GM06990 (cell line): ENCODE measurements around the gene MTA2.

ENCODE experiments used
- DNase-seq: peaks from one replicate; pipeline ENCODE4 v3.0.0-alpha.2; 2011; ENCODE audit not compliant: insufficient read length; ENCODE audit errors: extremely low read depth
- H3K27me3 ChIP-seq: replicated peaks from 2 replicates; pipeline ENCODE4 v1.6.0; 2011; ENCODE audit warnings: low read length; ENCODE audit not compliant: control insufficient read depth, insufficient read depth
- H3K36me3 ChIP-seq: 2 replicates; pipeline ENCODE4 v1.5.1; 2011; ENCODE audit warnings: low read length; ENCODE audit not compliant: control insufficient read depth, insufficient read depth
- H3K4me3 ChIP-seq: replicated peaks from 2 replicates; pipeline ENCODE4 v1.5.1; 2011; ENCODE audit warnings: low read depth, mild to moderate bottlenecking, control low read depth, low read length
- TF ChIP-seq, protein P1 (sequence below): IDR thresholded peaks from 2 replicates; pipeline ENCODE4 v1.5.1; 2011; ENCODE audit warnings: low read length, control low read depth, mild to moderate bottlenecking, inconsistent platforms; ENCODE audit not compliant: insufficient read depth, poor library complexity, severe bottlenecking

The MTA2 gene

DNA sequence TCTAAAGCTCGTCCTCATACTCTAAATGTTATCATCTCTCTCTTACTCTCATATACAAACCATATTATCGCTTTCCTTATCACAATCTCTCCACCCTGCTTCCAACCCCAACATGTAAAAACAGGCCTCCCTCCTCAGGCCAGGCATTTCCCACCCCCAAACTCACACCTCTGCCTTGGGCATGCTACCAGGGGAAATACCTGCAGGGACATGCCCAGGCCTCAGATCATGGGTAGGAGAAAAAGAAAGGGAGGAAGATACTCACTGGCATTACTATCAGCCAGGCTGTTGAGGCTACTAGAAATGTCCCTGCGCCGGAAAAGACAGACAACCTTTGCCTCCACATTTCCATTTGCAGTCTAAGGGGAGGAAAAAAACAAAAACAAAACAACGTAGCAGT lies 1.8 kb downstream of the MTA2 start:
- TF ChIP-seq, protein P1, sequence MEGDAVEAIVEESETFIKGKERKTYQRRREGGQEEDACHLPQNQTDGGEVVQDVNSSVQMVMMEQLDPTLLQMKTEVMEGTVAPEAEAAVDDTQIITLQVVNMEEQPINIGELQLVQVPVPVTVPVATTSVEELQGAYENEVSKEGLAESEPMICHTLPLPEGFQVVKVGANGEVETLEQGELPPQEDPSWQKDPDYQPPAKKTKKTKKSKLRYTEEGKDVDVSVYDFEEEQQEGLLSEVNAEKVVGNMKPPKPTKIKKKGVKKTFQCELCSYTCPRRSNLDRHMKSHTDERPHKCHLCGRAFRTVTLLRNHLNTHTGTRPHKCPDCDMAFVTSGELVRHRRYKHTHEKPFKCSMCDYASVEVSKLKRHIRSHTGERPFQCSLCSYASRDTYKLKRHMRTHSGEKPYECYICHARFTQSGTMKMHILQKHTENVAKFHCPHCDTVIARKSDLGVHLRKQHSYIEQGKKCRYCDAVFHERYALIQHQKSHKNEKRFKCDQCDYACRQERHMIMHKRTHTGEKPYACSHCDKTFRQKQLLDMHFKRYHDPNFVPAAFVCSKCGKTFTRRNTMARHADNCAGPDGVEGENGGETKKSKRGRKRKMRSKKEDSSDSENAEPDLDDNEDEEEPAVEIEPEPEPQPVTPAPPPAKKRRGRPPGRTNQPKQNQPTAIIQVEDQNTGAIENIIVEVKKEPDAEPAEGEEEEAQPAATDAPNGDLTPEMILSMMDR: no peak
- Histone ChIP-seq H3K36me3 (peaks cover 36% of the 10 kb centered on the region), H3K27me3 (no peaks in the 10 kb centered on the region), H3K4me3 (peak overlapping the region; percentile 93)
- DNase-seq: no peak

DNA sequence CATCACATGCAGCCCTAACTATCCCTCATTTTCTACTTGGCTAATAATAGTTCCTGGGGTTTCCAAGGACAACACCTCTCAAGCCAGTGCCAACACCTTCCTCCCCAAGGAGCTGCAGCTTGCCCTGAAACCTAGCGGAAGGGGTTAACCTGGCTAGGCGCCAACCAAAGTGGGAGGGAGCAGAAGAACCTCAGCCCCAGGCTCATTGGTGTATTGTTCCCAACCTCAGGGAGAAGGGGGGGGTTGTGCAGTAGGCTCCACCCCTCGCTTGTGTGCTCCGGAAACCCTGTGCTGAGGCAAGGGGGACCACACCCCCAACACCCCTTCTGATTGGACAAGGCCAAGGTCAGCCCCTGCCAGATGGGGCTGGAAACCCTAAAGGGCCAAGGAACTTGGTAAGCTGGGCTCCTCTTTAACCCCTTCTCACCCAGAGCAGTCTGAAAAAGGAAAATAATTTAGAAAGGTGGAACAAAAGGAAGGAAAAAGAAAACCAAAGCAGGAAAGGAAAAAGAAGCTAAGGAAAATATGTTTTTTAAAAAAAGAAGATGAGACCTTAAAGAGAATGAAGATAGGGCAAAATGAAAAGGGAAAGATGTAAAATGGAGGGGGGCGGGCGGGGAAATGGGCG lies 2.5 kb downstream of the MTA2 start:
- TF ChIP-seq, protein P1: no peak
- Histone ChIP-seq H3K4me3 (peak overlapping the region; percentile 93), H3K27me3 (no peaks in the 10 kb centered on the region), H3K36me3 (peaks cover 42% of the 10 kb centered on the region)
- peak; percentile 89 for DNase-seq

DNA sequence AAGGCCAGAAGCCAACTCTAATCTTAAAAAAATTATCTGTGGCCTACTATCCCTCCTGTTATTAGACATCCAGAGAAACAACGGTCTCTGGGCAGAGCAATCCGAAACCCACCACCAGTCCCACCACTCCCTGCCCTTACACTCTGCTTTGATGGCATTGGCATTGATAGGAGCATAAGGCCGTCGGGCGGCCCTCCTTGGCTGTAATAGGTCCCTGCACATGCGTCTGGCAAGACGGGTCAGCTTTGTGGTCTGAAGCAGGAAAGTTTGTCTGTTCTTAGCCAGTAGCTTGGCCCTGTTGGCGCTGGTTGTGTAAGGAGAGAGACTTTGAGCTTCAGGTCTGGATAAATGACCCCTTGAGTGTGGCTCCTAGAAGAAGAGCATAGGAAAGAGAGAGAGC lies 6.5 kb downstream of the MTA2 start:
- TF ChIP-seq, protein P1: no peak
- Histone ChIP-seq H3K4me3 (no peak overlapping the region), H3K27me3 (no peaks in the 10 kb centered on the region), H3K36me3 (peaks cover 43% of the 10 kb centered on the region)
- no peak for DNase-seq

DNA sequence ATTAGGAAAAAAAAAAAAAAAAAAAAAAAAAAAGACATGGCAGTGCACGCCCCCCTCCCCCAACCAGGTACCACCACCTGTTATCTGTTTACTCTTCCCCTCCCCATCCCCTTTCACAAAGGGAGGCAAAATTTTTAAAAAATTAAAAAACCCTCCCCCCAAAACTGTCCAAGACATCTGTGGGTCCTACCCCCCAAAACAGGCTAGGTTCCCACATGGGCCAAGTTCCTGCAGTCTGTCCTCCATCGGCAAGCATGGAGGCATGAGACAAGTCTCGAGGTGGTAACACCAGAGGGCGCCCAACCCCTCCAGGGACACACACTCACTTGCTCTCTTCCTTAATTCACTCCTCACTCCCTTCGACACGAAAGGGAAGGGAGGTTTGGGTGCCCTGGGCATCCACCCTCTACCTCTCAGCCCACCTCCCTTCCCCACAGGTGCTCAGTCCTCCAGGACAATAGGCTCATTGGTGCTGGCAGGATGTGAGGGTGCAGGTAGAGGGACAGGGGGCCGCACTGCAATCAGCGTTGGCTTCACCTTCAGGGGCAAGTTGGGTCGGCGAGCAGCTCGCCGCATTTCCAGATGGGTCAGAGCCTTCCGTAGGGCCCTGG lies 8.1 kb downstream of the MTA2 start:
- H3K4me3 ChIP-seq: no peak overlapping the region
- peaks cover 45% of the 10 kb centered on the region for H3K36me3 ChIP-seq
- DNase-seq: peak; percentile 45
- TF ChIP-seq, protein P1: peak; percentile 69
- no peaks in the 10 kb centered on the region for H3K27me3 ChIP-seq

DNA sequence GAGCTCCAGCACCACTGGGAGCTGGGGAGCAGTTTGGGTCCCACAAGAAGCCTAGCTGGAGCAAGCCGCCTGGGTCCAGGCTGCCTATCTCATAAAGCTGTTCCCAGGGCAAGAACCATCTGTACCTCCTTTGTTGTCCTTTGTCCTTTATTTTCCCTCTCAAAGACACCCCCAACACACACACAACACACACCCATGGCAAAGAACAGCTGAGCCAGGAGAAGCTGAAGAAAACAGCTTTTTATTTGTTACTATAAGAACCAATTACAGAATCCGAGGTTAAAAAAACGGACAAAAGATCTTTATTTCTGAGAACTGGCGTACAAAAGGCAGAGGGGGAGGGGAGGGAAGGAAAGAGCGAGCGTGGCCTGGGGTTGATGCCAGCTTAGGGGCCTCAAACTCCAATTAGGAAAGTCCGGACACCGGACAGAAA lies 8.7 kb downstream of the MTA2 start:
- H3K4me3 ChIP-seq: no peak overlapping the region
- no peaks in the 10 kb centered on the region for H3K27me3 ChIP-seq
- TF ChIP-seq, protein P1: no peak
- no peak for DNase-seq
- H3K36me3 ChIP-seq: peaks cover 41% of the 10 kb centered on the region
